Mesenchymal stem cell (in vitro differentiated cells and primary cell): Measurements from ENCODE around the gene IL2RA.

Source experiments
- DNase-seq: peaks from one replicate; pipeline ENCODE4 v3.0.0-alpha.2; 2013
- H2AFZ ChIP-seq: one replicate; pipeline ENCODE4 v1.6.1; 2013; ENCODE audit warnings: low read depth, mild to moderate bottlenecking, control low read depth, inconsistent platforms, low read length, moderate library complexity
- H2AK5ac ChIP-seq: 2 replicates; pipeline ENCODE4 v1.6.1; 2013; ENCODE audit warnings: low read length, moderate library complexity, mild to moderate bottlenecking, inconsistent platforms; ENCODE audit not compliant: severe bottlenecking
- H2BK120ac ChIP-seq: one replicate; pipeline ENCODE4 v1.6.1; 2013; ENCODE audit warnings: low read depth, mild to moderate bottlenecking, inconsistent platforms, low read length, moderate library complexity
- H2BK12ac ChIP-seq, 2 experiments: one replicate each; pipeline ENCODE4 v1.6.1; 2013; ENCODE audit warnings: inconsistent platforms in 2 of 2, low read length in 2 of 2, mild to moderate bottlenecking in 2 of 2, moderate library complexity in 2 of 2, control low read depth in 1 of 2
- H2BK15ac ChIP-seq: one replicate; pipeline ENCODE4 v1.6.1; 2013; ENCODE audit warnings: mild to moderate bottlenecking, low read depth, inconsistent platforms; ENCODE audit not compliant: poor library complexity, severe bottlenecking
- H2BK5ac ChIP-seq: 2 replicates; pipeline ENCODE4 v1.6.1; 2013; ENCODE audit warnings: low read depth, mild to moderate bottlenecking, low read length, control low read depth, inconsistent platforms; ENCODE audit not compliant: poor library complexity, severe bottlenecking
- H3K14ac ChIP-seq, 2 experiments: one replicate each; pipeline ENCODE4 v1.6.1; 2013; ENCODE audit warnings: inconsistent platforms in 2 of 2, low read length in 2 of 2, control low read depth in 1 of 2, mild to moderate bottlenecking in 1 of 2, moderate library complexity in 1 of 2
- H3K18ac ChIP-seq, 2 experiments: one replicate each; pipeline ENCODE4 v1.6.1; 2013; ENCODE audit warnings: inconsistent platforms in 2 of 2, low read length in 2 of 2, control low read depth in 1 of 2, low read depth in 1 of 2, mild to moderate bottlenecking in 1 of 2
- H3K23ac ChIP-seq, 2 experiments: one replicate each; pipeline ENCODE4 v1.6.1; 2013; ENCODE audit warnings: inconsistent platforms in 2 of 2, low read length in 2 of 2, mild to moderate bottlenecking in 2 of 2, moderate library complexity in 2 of 2, control low read depth in 1 of 2
- H3K27ac ChIP-seq: 2 replicates; pipeline ENCODE4 v1.5.1; 2013; ENCODE audit warnings: mild to moderate bottlenecking, moderate library complexity, low read length, control low read depth, inconsistent platforms; ENCODE audit not compliant: poor library complexity, severe bottlenecking
- H3K27me3 ChIP-seq, 2 experiments: 2 replicates each; pipeline versions ENCODE4 v1.6.1 to v1.7.0; 2013; ENCODE audit warnings: low read length in 2 of 2, mild to moderate bottlenecking in 2 of 2, moderate library complexity in 2 of 2, control low read depth in 1 of 2, inconsistent platforms in 1 of 2; ENCODE audit not compliant: control insufficient read depth in 1 of 2, insufficient read depth in 1 of 2
- H3K36me3 ChIP-seq, 2 experiments: 2 replicates each; pipeline versions ENCODE4 v1.6.1 to v1.7.0; 2013; ENCODE audit warnings: low read length in 2 of 2, control low read depth in 1 of 2, inconsistent platforms in 1 of 2, low read depth in 1 of 2, mild to moderate bottlenecking in 1 of 2; ENCODE audit not compliant: insufficient read depth in 2 of 2, control insufficient read depth in 1 of 2
- H3K4ac ChIP-seq, 2 experiments: one replicate each; pipeline ENCODE4 v1.6.1; 2013; ENCODE audit warnings: inconsistent platforms in 2 of 2, low read length in 2 of 2, mild to moderate bottlenecking in 2 of 2, moderate library complexity in 2 of 2, control low read depth in 1 of 2, low read depth in 1 of 2
- H3K4me1 ChIP-seq: 2 replicates; pipeline ENCODE4 v1.6.1; 2013; ENCODE audit warnings: low read depth, low read length, control low read depth; ENCODE audit not compliant: control insufficient read depth, insufficient read depth
- H3K4me2 ChIP-seq: 2 replicates; pipeline ENCODE4 v1.6.1; 2013; ENCODE audit warnings: low read length, mild to moderate bottlenecking, inconsistent platforms; ENCODE audit not compliant: poor library complexity, severe bottlenecking
- H3K4me3 ChIP-seq, 2 experiments: 2 replicates each; pipeline versions ENCODE4 v1.5.1 to v1.7.0; 2013; ENCODE audit warnings: low read length in 2 of 2, mild to moderate bottlenecking in 2 of 2, control low read depth in 1 of 2, low read depth in 1 of 2; ENCODE audit not compliant: insufficient read depth in 1 of 2
- H3K79me1 ChIP-seq: replicated peaks from 2 replicates; pipeline ENCODE4 v1.6.1; 2013; ENCODE audit warnings: mild to moderate bottlenecking, control low read depth, low read length, inconsistent platforms; ENCODE audit not compliant: poor library complexity, severe bottlenecking
- H3K9ac ChIP-seq: 2 replicates; pipeline ENCODE4 v1.7.0; 2013; ENCODE audit warnings: mild to moderate bottlenecking, low read length, moderate library complexity
- H3K9me3 ChIP-seq: 2 replicates; pipeline ENCODE4 v1.7.0; 2013; ENCODE audit warnings: mild to moderate bottlenecking, low read length; ENCODE audit not compliant: control insufficient read depth
- H4K8ac ChIP-seq: one replicate; pipeline ENCODE4 v1.6.1; 2013; ENCODE audit warnings: inconsistent platforms, mild to moderate bottlenecking, low read length, moderate library complexity
- H4K91ac ChIP-seq: one replicate; pipeline ENCODE4 v1.6.1; 2013; ENCODE audit warnings: mild to moderate bottlenecking, low read length, inconsistent platforms
- WGBS: methylation state at CpG from one replicate; pipeline ENCODE4 v1.1.7; 2013; ENCODE audit warnings: mixed read lengths; 5-methylcytosine and 5-hydroxymethylcytosine counted together

The IL2RA gene

GRCh38 chr10:6027929-6028328 is 34.2 kb downstream of the IL2RA start:
- 78% methylated on average over 6 of the region's 6 CpGs for WGBS

DNA sequence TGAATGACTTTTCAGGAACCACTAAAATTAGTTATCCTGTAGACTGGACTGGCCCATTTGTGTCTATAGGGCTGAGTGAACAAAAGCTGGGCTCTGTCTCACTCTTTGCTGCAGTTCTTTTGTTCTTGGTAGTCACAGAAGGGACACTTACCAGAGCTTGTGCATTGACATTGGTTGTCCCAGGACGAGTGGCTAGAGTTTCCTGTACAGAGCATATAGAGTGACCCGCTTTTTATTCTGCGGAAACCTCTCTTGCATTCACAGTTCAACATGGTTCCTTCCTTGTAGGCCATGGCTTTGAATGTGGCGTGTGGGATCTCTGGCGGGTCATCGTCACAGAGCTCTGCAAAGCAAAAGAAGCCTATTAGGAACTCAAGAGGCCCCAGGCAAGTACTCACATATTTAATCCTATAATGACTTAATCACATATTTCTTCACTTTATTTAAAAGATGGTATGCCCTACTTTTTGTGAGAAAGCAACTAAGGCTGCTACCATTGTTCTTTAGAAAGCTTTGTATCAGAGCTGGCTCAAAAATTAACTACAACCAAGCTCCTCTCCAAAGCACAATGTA is 36.4 kb downstream of the IL2RA start:
- H3K23ac ChIP-seq, result no peak overlapping the region
- H3K27ac ChIP-seq, result no peak overlapping the region
- no peak overlapping the region for H3K4me2 ChIP-seq
- peaks cover 9% of the 10 kb centered on the region for H3K9me3 ChIP-seq
- H2BK120ac ChIP-seq, result no peak overlapping the region
- H4K91ac ChIP-seq, result no peak overlapping the region
- DNase-seq, result no peak
- H3K27me3 ChIP-seq, result peaks cover 5 to 7% of the 10 kb centered on the region in 2 experiments
- H3K9ac ChIP-seq, result no peak overlapping the region
- WGBS, result 88% methylated on average over 6 of the region's 6 CpGs
- H2BK15ac ChIP-seq, result no peak overlapping the region
- no peaks in the 10 kb centered on the region for H3K36me3 ChIP-seq
- no peaks in the 10 kb centered on the region for H3K79me1 ChIP-seq
- H2BK12ac ChIP-seq, result no peak overlapping the region
- H2AFZ ChIP-seq, result no peak overlapping the region
- H3K4me1 ChIP-seq, result no peaks in the 10 kb centered on the region
- no peak overlapping the region for H4K8ac ChIP-seq
- H3K4ac ChIP-seq, result no peak overlapping the region
- no peak overlapping the region for H3K4me3 ChIP-seq
- H3K18ac ChIP-seq, result no peak overlapping the region
- no peak overlapping the region for H2AK5ac ChIP-seq
- H2BK5ac ChIP-seq, result no peak overlapping the region
- no peak overlapping the region for H3K14ac ChIP-seq

More at GRCh38 chr10:6027929-6028328, 34.2 kb downstream of the IL2RA start:
- Histone ChIP-seq H2AK5ac (no peak overlapping the region), H2BK15ac (no peak overlapping the region), H3K14ac (no peak overlapping the region), H3K9ac (no peak overlapping the region), H3K4ac (no peak overlapping the region), H2AFZ (no peak overlapping the region), H4K8ac (no peak overlapping the region), H2BK12ac (no peak overlapping the region), H3K4me3 (no peak overlapping the region), H3K9me3 (peaks cover 13% of the 10 kb centered on the region), H4K91ac (no peak overlapping the region), H3K27me3 (peaks cover 4 to 5% of the 10 kb centered on the region in 2 experiments), H3K36me3 (no peaks in the 10 kb centered on the region), H3K79me1 (no peaks in the 10 kb centered on the region), H2BK120ac (no peak overlapping the region), H2BK5ac (no peak overlapping the region), H3K4me2 (no peak overlapping the region), H3K18ac (no peak overlapping the region), H3K4me1 (no peaks in the 10 kb centered on the region), H3K27ac (no peak overlapping the region), H3K23ac (no peak overlapping the region)
- DNase-seq, result no peak

DNA sequence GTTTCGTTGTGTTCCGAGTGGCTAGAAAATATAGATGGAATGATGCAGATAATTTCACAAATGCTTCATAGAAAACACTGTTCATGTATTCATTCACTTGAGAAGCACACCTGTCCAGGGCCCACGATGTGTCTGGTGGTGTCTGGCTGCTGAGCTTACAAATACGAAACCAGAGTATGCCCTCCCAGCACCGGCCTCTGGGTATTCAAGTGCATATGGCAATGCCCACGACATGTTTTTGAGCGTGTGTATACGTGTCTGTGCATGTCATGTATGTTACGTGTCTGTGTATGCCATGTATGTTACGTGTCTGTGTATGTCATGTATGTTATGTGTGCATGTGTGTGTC is 37.9 kb downstream of the IL2RA start:
- no peak overlapping the region for H2BK15ac ChIP-seq
- H3K27ac ChIP-seq, result no peak overlapping the region
- H2AK5ac ChIP-seq, result no peak overlapping the region
- DNase-seq, result no peak
- no peak overlapping the region for H3K4me3 ChIP-seq
- no peak overlapping the region for H2BK5ac ChIP-seq
- H3K4me2 ChIP-seq, result no peak overlapping the region
- H3K4me1 ChIP-seq, result no peaks in the 10 kb centered on the region
- H3K18ac ChIP-seq, result no peak overlapping the region
- 73% methylated on average over 8 of the region's 10 CpGs for WGBS
- no peak overlapping the region for H3K14ac ChIP-seq
- H3K9ac ChIP-seq, result no peak overlapping the region
- no peaks in the 10 kb centered on the region for H3K36me3 ChIP-seq
- H3K4ac ChIP-seq, result no peak overlapping the region
- H2AFZ ChIP-seq, result no peak overlapping the region
- H3K23ac ChIP-seq, result no peak overlapping the region
- no peaks in the 10 kb centered on the region for H3K9me3 ChIP-seq
- H4K91ac ChIP-seq, result no peak overlapping the region
- no peak overlapping the region for H2BK12ac ChIP-seq
- H3K79me1 ChIP-seq, result no peaks in the 10 kb centered on the region
- H2BK120ac ChIP-seq, result no peak overlapping the region
- H4K8ac ChIP-seq, result no peak overlapping the region
- H3K27me3 ChIP-seq, result peaks cover 5 to 7% of the 10 kb centered on the region in 2 experiments

DNA sequence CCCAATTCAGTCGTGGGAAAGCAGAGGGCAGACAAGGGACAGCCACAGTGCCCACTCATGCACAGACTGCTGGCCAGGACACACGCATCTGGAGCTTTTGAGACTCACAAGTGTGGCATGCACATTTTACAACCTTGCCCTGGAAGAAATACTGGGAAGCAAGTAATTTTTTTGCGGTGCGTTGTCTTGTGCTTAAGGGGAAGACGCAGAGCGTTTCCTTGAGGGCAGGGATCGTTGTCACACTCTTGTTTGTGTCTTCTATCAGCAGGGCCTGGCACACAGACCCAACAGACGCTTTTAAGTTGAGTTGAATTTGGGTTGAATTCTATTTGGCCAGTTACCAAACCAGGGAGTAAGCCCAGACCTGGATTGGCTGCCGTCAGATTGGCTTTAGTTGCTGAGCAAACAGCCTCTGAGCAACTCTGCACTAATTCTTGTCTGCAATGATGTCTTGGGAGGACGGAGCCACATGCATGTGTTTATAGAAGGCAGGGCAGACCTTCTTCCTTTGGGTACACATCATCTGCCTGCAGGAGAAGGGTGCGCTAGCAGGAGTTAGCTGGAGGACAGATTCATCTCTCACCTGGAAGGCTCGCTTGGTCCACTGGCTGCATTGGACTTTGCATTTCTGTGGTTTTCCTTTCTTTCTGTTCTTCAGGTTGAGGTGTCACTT is 38.4 kb downstream of the IL2RA start:
- no peak overlapping the region for H3K23ac ChIP-seq
- no peak overlapping the region for H4K91ac ChIP-seq
- no peak for DNase-seq
- no peak overlapping the region for H3K14ac ChIP-seq
- no peaks in the 10 kb centered on the region for H3K4me1 ChIP-seq
- H2BK120ac ChIP-seq, result no peak overlapping the region
- peaks cover 7 to 10% of the 10 kb centered on the region in 2 experiments for H3K27me3 ChIP-seq
- no peak overlapping the region for H3K4me2 ChIP-seq
- 79% methylated on average over 12 of the region's 12 CpGs for WGBS
- no peaks in the 10 kb centered on the region for H3K79me1 ChIP-seq
- no peak overlapping the region for H3K18ac ChIP-seq
- no peaks in the 10 kb centered on the region for H3K9me3 ChIP-seq
- no peak overlapping the region for H2BK5ac ChIP-seq
- no peak overlapping the region for H2AFZ ChIP-seq
- no peak overlapping the region for H3K9ac ChIP-seq
- no peak overlapping the region for H4K8ac ChIP-seq
- no peak overlapping the region for H3K4me3 ChIP-seq
- H3K4ac ChIP-seq, result no peak overlapping the region
- no peak overlapping the region for H2AK5ac ChIP-seq
- no peak overlapping the region for H2BK15ac ChIP-seq
- no peaks in the 10 kb centered on the region for H3K36me3 ChIP-seq
- no peak overlapping the region for H3K27ac ChIP-seq
- H2BK12ac ChIP-seq, result no peak overlapping the region
